ENCODE data around the gene TRMT1L. TPM values are rescaled to one million over a fixed set of nuclear protein-coding genes. Genes with fewer than 3 reads are reported as not detected.
A peak's percentile ranks its signal among the peaks of the same experiment; 100 is the strongest.
"Not testable (repeated sequence)": the region's sequence is repeated elsewhere in the genome, so short reads cannot be mapped to it uniquely, and the experiment has no call there.

TRMT1L gene, protein sequence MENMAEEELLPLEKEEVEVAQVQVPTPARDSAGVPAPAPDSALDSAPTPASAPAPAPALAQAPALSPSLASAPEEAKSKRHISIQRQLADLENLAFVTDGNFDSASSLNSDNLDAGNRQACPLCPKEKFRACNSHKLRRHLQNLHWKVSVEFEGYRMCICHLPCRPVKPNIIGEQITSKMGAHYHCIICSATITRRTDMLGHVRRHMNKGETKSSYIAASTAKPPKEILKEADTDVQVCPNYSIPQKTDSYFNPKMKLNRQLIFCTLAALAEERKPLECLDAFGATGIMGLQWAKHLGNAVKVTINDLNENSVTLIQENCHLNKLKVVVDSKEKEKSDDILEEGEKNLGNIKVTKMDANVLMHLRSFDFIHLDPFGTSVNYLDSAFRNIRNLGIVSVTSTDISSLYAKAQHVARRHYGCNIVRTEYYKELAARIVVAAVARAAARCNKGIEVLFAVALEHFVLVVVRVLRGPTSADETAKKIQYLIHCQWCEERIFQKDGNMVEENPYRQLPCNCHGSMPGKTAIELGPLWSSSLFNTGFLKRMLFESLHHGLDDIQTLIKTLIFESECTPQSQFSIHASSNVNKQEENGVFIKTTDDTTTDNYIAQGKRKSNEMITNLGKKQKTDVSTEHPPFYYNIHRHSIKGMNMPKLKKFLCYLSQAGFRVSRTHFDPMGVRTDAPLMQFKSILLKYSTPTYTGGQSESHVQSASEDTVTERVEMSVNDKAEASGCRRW
- polyA plus RNA-seq (2012; ENCODE audit: insufficient read depth, insufficient read length, low read depth), result 9.2 TPM

DNA sequence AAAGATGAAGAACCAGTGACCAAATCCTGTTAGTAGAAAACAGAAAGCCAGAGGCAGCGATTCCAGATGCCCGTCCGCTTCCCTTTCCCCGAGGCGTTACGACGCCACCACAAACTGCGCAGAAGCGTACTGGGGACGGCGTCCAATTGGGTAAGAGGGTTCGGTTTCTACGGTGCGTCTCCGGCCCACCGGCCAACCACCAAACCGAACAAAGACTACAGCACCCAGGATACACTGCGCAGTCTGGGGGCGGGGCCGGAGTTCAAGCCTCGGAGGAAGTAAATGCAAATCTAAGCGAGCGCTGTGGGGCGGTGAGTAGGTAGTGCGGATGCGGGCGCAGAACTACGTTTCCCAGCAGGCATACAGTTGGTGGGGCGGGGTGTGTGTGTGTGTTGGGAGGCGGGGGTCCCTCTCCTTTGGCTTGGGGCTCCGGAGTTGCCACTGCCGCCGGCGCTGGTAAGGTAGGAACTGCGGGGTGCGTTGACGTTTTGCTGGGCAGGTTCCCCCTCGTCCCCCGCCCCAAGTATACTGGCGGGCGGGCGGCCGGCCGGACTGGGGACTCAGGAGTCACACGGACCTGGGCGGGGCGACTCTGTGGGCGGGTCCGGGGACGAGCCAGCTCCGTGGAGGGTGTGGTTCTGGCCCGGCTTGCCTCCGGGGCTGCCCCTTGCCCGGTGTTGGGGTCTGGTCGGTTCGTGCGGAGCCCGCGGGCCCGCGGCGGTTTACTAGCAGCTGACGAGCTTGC is at the start of gene TRMT1L, which contains the start of gene SWT1:
TRMT1L (minus strand) TSS at position 100 of the 745 bp plus-strand sequence. CDS start 241 bp downstream, outside the sequence.
SWT1 (plus strand) TSS at position 314 of the 745 bp plus-strand sequence. CDS start 3,675 bp downstream, outside the sequence.
- Histone ChIP-seq H3K4me1 (no peaks in the 10 kb centered on the region), H3K36me3 (no peaks in the 10 kb centered on the region), H3K9me3 (no peaks in the 10 kb centered on the region), H3K27me3 (no peaks in the 10 kb centered on the region), H3K4me3 (ENCODE audit: low read depth, low read length) (peak within 1 kb of the TSS; percentile 79)
- TF ChIP-seq, protein P1, sequence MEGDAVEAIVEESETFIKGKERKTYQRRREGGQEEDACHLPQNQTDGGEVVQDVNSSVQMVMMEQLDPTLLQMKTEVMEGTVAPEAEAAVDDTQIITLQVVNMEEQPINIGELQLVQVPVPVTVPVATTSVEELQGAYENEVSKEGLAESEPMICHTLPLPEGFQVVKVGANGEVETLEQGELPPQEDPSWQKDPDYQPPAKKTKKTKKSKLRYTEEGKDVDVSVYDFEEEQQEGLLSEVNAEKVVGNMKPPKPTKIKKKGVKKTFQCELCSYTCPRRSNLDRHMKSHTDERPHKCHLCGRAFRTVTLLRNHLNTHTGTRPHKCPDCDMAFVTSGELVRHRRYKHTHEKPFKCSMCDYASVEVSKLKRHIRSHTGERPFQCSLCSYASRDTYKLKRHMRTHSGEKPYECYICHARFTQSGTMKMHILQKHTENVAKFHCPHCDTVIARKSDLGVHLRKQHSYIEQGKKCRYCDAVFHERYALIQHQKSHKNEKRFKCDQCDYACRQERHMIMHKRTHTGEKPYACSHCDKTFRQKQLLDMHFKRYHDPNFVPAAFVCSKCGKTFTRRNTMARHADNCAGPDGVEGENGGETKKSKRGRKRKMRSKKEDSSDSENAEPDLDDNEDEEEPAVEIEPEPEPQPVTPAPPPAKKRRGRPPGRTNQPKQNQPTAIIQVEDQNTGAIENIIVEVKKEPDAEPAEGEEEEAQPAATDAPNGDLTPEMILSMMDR (IDR thresholded peaks at IDR 0.05; ENCODE audit: low read depth, low read length), result no peak
- DNase-seq, result peak; percentile 99

DNA sequence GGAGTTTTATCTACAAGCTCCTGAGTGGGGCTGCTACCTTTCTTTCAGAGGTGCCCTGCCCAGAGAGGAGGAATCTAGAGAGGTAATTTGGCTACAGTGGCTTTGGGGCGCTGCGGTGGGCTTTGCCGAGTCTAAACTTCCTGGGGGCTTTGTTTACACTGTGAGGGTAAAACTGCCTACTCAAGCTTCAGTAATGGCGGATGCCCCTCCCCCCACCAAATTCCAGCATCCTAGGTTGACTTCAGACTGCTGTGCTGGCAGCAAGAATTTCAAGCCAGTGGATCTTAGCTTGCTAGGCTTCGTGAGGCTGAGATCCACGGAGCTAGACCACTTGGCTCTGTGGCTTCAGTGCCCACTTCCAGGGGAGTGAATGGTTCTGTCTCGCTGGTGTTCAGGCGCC is 44.1 kb upstream of the TRMT1L start:
- Histone ChIP-seq H3K4me3 (ENCODE audit: low read depth, low read length) (no peak overlapping the region), H3K4me1 (no peaks in the 10 kb centered on the region), H3K36me3 (no peaks in the 10 kb centered on the region), H3K9me3 (no peaks in the 10 kb centered on the region), H3K27me3 (no peaks in the 10 kb centered on the region)
- no peak for DNase-seq
- TF ChIP-seq, protein P1 (IDR thresholded peaks at IDR 0.05; ENCODE audit: low read depth, low read length), result no peak

DNA sequence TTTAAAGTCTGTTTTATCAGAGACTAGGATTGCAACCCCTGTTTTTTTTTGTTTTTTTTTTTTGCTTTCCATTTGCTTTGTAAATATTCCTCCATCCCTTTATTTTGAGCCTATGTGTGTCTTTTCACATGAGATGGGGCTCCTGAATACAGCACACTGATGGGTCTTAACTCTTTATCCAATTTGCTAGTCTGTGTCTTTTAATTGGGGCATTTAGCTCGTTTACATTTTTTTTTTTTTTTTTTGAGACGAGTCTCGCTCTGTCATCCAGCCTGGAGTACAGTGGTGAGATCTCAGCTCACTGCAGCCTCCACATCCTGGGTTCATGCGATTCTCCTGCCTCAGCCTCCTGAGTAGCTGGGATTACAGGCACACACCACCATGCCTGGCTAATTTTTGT is 42.0 kb upstream of the TRMT1L start:
- not testable (repeated sequence) for H3K9me3 ChIP-seq, H3K36me3 ChIP-seq

DNA sequence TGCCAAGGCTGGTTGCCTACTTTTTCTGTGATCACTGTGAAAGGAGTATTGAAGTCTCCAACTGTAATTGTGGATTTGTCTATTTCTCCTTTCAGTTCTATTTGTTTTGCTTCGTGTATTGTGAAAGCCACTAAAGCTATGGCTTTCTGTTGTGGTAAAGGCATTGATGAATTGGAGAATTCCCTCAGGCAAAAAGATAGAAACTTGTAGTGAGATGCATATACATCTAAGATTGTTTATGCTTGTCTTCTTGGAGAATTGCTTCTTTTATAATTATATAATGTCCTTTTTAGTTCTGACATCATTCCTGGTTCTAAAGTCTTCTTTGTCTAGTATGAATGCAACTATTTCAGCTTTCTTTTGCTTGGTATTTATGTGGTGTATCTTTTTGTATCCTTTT is 37.0 kb upstream of the TRMT1L start:
- Histone ChIP-seq H3K4me3 (ENCODE audit: low read depth, low read length) (no peak overlapping the region), H3K9me3 (no peaks in the 10 kb centered on the region), H3K4me1 (no peaks in the 10 kb centered on the region), H3K36me3 (no peaks in the 10 kb centered on the region), H3K27me3 (no peaks in the 10 kb centered on the region)
- TF ChIP-seq, protein P1 (IDR thresholded peaks at IDR 0.05; ENCODE audit: low read depth, low read length), result no peak
- no peak for DNase-seq

More for the DNA sequence above, 42.0 kb upstream of the TRMT1L start:
- not testable (repeated sequence) for H3K27me3 ChIP-seq; H3K4me3 ChIP-seq (ENCODE audit: low read depth, low read length); H3K4me1 ChIP-seq; DNase-seq

DNA sequence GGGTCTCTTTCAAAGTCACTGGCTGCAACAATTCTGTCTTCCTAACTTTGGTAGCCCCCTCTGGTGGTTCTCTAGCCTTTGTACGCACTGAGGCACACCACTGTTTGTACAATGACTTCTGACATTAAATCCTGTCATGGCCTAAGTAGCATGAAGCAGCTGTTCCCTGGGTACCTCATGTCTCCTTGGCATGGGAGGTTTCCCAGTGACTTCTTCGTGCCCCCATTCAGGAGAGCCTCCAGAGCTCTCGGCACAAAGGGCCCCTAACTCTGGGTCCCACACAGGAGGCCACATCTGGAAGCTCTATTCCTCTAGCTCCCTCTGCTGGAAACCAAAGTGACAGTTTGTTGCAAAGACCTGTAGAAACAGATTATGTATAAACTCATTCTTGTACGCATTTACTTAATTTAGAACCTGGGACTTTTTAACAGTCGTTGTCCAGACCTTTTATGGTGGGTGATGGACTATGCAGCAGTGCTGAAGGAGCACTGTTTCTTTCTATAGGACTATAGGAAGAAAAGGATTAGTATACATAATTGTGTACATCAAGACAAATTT is 13.6 kb upstream of the TRMT1L start:
- Histone ChIP-seq H3K4me1 (no peaks in the 10 kb centered on the region), H3K4me3 (ENCODE audit: low read depth, low read length) (peak overlapping the region; percentile 14), H3K36me3 (no peaks in the 10 kb centered on the region), H3K27me3 (no peaks in the 10 kb centered on the region), H3K9me3 (no peaks in the 10 kb centered on the region)
- peak; percentile 65 for DNase-seq
- TF ChIP-seq, protein P1 (IDR thresholded peaks at IDR 0.05; ENCODE audit: low read depth, low read length), result peak; percentile 93

DNA sequence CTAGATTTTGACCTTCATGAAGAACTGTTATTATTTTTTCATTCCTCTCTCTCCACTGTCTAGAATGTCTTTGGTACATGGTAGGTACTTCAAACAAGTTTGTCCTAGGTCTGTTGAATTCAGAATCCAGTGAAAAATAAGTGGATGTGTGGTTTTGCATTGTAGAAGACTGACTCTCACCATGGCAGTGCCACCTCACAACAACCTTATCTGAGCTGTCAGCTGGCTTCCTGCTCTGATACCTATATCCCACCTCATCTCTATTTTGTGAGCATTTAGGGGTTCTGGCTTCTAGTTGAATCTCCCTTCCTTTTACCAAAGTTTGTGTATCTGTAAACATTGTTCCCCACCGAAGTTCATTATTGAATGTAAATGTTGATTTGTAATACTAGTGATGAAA is 9.4 kb upstream of the TRMT1L start:
- Histone ChIP-seq H3K4me1 (no peaks in the 10 kb centered on the region), H3K9me3 (no peaks in the 10 kb centered on the region), H3K36me3 (no peaks in the 10 kb centered on the region), H3K27me3 (no peaks in the 10 kb centered on the region), H3K4me3 (ENCODE audit: low read depth, low read length) (no peak overlapping the region)
- DNase-seq, result no peak
- TF ChIP-seq, protein P1 (IDR thresholded peaks at IDR 0.05; ENCODE audit: low read depth, low read length), result no peak
